Right ventricle myocardium superior (tissue), 1 donor: ENCODE data around the gene HLA-DQA1. TPM values are rescaled to one million over a fixed set of nuclear protein-coding genes. Genes with fewer than 3 reads are reported as not detected.
"Not testable (repeated sequence)": the region's sequence is repeated elsewhere in the genome, so short reads cannot be mapped to it uniquely, and the experiment has no call there.

Experiments
- ATAC-seq: fragments of 200-7000 bp; cut with Tn5 transposase; one replicate; pipeline ENCODE4 v1.9.1; 2020; ENCODE audit warnings: mild to moderate bottlenecking; ENCODE audit not compliant: poor library complexity
- DNase-seq: peaks from one replicate; pipeline ENCODE4 v3.0.0-alpha.2; 2020
- intact Hi-C: fragments of 100-400 bp; cut with DNase I; formaldehyde crosslinking; loops from one replicate; pipeline ENCODE4 v1.11.2; 2022
- long read RNA-seq: library from polyadenylated mRNA; unstranded; transcript quantifications from one replicate; pipeline ENCODE4 v2.0.0, GENCODE V29; 2021
- total RNA-seq: library from RNA; stranded (reverse); fragmentation: NEBNext Ultra II Directional; extraction: Animal tissue kit (Norgen Biotek cat#: 25700); gene quantifications from one replicate; pipeline ENCODE4 v1.2.1, GENCODE V29; 2021
- donor health status: DM: no; HTN: yes; CAD: no; lungs with severe emphysema.

HLA-DQA1 gene
- 5.5 TPM for total RNA-seq
- long read RNA-seq, partial matches to known transcripts = 0 of 1 reads
- long read RNA-seq, other reads (novel, unspliced or antisense) = 1 of 1 reads

DNA sequence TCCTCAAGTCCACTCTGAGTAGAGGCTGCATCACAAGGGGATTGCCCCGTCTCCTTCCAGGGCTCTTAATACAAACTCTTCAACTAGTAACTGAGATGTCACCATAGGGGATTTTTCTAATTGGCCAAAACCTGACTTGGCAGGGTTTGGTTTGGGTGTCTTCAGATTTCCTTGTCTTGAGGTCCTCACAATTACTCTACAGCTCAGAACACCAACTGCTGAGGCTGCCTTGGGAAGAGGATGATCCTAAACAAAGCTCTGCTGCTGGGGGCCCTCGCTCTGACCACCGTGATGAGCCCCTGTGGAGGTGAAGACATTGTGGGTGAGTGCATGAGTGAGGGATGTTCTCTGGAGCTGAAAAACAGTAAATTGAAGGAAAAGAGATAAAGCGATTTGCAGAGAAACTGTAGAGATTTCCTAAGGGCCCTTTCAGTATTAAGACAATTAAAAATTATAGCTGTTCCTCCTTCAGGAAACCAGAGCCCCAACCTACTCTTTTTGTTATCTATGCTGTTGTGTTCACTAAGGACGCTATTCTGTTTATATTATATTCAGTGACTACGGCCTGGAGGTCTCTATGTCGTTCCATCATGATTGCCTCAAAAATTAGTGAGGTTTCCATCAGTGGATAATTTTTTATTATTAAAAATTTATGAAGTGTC is at the start of gene HLA-DQA1:
Gene HLA-DQA1, plus strand, starts transcription at position 188 of the 662 bp plus-strand sequence. Its CDS starts 53 bp downstream, at position 241.
- DNase-seq (no peak), ATAC-seq (peak; percentile 27)
- intact Hi-C loops = no loop called here

DNA sequence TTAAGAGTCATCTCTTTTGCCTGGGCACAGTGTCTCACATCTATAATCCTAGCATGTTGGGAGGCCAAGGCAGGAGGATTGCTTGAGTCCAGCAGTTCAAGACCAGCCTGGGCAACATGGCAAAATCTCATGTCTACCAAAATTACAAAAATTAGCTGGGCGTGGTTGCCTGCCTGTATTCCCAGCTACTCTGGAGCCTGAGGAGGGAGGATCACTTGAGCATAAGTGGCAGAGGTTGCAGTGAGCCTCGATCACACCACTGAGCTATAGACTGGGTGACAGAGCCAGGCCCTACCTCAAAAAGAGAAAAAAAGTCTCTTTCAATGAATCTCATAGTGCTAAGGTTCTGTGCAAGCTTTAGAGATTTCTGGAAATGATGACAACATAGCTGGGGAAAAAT is 49.0 kb upstream of the HLA-DQA1 start:
- DNase-seq (no peak), ATAC-seq (no peak)
- intact Hi-C loops = no loop called here

DNA sequence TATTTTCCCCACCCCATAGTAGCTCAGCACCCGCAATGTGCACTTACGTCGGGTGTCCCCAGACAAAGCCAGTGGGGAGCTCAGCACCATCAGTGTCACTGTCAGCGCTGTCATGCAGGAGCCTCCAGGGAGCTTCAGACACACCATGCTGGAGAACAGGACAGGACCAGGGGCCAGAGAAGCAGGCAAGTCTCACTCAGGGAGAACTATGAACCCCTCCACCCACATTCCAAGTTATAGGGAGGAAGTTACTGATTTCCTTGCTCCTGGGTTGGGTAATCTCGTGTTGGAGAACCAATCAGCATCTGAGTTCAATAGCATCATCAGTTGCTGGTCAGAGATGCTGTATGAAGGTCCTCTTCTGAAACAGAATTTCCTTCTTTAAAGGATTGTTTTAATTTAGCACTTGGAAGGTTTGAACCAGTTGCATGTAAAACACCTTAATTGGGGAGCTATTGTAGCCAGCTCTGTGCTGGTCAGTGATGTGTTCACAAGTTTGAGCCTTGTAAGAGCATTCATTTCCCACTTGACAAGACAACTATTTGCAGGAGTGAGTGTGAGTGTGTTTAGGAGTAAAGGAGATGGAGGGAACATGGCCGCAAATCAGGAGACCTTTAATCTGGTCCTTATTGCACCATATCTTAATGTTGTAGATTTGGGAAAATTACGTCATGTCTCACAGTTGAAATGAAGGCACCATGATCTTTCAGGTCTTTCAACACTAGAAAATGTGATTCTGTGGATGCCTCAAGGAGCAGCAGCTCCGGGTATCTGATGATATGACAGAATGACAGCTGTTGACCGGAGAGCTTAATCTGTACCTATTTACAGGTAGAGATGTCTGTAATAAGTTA is 47.4 kb upstream of the HLA-DQA1 start, which contains the start of gene HLA-DRB1:
Gene HLA-DRB1, minus strand, starts transcription at position 253 of the 854 bp plus-strand sequence. Its CDS starts 106 bp downstream, at position 147.
- ATAC-seq = peak; percentile 92
- intact Hi-C loops = no loop called here
- peak; percentile 20 for DNase-seq

DNA sequence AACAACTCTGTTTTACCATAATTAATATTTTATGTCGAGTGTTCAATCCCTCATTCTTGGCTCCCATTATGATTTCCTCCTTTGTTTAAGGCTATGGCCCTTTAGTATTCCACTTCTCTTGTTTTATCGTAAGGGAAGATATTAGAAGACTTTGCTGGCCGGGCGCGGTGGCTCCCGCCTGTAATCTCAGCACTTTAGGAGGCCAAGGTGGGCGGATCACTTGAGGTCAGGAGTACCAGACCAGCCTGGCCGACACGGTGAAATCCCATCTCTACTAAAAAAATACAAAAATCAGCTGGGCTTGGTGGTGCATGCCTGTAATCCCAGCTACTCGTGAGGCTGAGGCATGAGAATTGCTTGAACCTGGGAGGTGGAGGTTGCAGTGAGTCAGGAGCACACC is 46.5 kb upstream of the HLA-DQA1 start:
- DNase-seq, intact Hi-C loops, ATAC-seq: not testable (repeated sequence)

DNA sequence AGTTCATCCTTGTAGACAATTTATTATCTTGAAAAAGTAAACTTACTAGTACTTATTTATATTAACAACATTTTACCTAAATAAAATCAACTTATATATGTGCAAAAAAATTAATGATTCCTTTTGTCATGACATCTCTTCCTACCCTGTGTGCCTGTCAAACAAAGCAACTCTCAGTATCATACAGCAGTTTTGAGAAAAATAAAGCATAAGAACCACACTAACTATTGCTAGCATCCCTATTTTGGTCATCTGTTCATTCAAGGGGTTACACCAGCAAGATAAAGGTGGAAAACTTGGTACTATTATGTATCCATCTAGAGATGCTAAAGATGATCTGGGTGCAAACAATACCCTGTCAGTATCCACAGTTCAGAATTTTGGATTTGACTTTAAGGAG is 40.2 kb upstream of the HLA-DQA1 start:
- intact Hi-C loops = no loop called here
- no peak for ATAC-seq
- DNase-seq = no peak

DNA sequence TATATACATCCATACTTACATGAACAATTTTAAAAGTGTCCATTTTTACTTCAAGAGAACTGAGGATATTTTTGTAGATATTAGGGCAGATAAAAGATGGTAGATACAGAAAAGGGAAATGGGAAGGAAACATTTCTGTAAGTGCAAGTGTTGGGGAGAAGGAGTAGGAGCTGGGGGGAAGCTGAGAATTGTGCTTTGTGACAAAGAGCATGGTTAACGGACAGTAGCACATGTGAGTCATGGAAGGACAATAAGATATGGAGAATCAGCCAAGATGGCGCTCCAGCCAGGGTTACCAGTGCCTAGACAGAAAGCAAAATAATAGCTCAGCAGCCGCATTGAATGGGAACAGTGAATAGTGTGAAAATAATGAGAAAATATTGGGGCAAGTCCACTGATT is 34.8 kb upstream of the HLA-DQA1 start:
- ATAC-seq (no peak), DNase-seq (no peak)
- intact Hi-C loops = no loop called here

DNA sequence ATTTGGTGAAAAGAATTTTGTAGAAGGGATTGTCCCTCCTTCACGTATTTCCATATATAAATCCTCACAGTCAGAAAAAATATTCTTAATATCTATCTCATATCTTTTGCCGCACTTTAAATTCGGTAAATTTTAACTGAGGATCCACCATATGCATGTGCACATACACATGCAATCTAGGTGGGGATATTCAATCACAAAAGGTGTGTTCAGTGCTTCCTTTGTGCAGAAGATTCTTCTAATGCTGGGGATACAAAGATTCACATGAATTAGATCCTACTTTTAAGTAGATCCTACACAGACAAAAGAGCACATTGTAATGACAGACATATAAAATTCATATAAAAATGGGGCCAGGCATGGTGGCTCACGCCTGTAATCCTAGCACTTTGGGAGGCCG is 34.0 kb upstream of the HLA-DQA1 start:
- intact Hi-C loops = no loop called here
- no peak for DNase-seq
- ATAC-seq = no peak

DNA sequence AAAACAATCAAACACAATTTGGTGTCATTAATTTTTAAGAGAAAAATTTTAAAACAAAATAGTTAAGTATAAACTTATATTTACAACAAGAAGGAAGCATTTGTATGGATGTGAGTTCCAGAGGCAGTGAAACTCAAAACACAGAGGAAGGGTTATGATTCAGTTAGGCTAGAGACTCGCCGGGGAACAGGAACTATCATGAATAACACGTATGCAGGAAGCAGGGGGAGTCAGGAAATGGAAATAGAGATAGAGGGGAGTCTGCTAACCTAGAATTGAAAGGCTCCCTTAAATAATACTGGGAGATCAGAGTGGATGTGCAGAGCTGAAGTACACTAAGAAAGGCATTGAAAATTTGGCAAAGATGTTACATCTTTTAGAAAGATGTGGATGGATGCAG is 33.3 kb upstream of the HLA-DQA1 start:
- no peak for DNase-seq
- peak; percentile 39 for ATAC-seq
- intact Hi-C loops = no loop called here

DNA sequence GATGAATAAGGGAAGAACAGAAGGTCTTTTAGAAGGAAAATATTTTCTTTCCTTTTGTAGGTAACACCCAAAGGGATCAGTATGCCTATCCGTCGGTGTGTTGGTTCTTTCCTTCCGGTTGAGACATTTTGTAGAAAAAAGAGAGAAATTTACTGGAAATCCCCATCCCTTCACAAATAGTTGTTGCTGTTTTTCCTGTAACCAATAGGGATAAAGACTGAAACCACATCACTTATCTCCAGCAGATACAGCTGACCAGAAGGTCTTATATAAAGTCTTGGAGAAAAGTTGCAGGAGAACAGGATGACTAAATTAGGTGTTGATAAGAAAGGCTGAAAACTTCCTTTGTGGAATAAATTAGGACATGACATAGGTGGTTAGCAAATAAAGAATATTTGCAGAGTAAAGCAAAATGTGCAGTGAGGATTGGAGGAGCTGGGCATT is 32.8 kb upstream of the HLA-DQA1 start:
- ATAC-seq (peak; percentile 60), DNase-seq (no peak)
- intact Hi-C loops = no loop called here

DNA sequence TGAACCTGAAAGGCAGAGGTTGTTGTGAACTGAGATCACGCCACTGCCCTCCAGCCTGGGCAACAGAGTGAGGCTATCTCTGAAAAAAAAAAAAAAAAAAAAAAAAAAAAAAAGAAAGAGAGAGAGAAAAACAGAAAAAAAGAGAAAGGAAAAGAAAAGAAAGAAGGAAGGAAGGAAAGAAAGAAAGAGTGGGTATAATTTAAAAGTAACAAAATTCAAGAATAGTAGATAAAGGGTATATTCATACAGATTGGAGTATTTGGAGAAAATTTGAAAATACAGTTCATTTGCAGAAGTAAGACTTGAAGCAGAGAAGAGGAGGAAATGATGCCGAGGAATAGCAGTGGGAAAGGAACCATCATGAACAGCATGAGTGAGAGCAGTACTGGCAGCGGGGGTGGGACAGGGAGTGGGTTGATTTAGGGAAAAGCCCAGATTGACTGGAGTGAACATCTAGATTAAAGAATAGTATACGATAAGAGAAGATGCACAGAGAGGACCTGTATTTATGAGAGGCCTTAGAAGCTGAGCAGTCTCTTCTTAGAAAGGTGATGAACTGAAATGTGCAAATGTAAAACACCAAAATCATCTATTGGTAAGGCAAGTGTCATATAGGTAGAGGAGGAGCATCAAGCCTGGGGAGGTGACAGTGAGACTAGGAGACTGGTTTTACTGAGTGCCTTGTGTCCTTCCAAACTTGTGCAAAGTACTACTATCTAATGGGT is 29.8 kb upstream of the HLA-DQA1 start:
- DNase-seq = peak; percentile 25
- no peak for ATAC-seq
- intact Hi-C loops = no loop called here

DNA sequence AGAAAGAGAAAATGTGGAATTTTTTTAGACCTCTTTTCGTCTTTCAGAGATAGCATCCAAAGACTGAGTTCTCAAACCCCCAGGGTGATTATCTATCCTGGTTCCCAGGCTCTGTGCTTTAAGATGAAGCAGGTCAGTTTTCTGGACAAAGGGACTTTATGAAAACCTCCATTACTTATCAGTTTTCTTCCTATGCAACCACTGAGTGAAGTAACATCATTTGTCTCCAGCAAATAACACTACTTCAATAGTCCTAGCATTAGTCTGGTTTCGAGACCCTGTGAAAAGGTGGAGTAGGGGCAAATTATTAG is 29.3 kb upstream of the HLA-DQA1 start:
- ATAC-seq (no peak), DNase-seq (no peak)
- intact Hi-C loops = no loop called here

DNA sequence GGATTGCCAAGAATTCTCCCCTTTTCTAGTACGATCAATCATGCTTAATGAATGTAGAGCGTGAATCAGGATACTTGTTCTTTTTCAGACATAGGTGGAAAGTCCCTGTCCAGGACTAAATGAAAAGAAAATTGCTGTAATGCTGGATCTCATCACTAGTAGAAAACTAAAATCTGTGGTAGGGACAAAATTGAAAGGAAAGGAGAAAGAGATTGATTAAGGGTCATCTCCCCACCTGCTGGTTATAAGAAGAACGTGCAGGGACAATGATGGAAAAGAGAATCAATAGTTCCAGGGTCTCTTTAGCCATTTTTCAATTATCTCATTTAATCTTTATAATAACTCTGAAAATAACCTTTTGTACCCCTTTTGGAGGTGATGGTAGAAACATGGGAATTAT is 28.8 kb upstream of the HLA-DQA1 start:
- intact Hi-C loops = no loop called here
- ATAC-seq (no peak), DNase-seq (no peak)

DNA sequence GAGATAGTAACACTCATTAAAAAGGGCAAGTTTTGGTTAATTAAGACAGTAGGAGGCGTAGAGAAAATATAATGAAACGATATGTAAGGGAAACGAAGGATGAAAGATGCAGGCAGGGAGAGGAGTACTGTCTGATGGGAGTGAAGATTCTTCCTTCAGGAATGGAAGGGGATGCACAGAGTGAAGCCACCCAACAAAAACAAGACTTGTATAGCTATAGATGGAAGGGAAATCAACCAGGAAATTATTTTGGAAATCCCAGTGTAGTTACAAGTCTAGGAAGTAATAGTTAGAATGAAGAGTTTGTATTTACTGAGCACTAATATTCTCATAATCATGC is 27.8 kb upstream of the HLA-DQA1 start:
- no peak for DNase-seq
- ATAC-seq = no peak
- intact Hi-C loops = no loop called here

DNA sequence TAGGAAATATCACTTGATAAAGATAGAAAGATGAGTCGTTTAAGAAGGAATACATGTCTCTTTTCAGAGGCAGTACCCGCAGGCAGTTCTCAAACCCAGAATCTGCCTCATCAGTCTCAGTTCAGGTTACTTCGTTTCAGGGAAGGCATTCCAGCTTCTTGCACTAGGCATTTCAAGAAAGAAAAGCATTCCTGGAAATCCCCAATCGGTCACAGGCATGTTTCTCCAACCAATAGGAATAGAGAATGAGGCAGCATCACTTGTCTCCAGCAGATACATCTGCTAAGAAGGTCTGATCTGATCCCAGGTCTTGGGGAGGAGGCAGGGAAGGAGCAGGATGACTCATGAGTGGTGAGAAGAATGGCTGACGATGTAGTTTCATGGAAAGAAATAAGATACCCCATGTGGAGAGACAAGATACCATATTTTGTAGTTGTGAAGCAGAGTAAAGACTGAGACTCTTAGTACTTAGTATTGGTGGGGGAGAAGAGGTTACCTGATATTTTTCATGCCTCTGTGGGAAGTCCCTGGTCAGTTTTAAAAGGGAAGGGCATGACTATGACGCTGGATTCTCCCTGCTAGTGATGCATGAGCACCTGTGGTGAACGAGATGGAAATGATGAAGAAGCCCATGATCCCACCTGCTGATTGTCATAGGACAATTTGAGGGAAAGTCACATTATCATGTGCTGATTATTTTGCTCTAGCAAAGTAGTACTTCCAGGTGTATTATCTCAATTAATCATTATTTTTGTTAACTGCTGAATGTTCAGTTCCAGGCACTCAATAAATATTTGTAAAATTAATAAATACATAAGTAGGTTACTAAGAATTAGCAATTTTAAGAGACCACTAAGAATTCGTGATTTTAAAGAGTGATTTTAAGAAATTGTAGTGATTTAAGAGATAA is 27.2 kb upstream of the HLA-DQA1 start:
- intact Hi-C loops = no loop called here
- ATAC-seq = peak; percentile 90
- no peak for DNase-seq

DNA sequence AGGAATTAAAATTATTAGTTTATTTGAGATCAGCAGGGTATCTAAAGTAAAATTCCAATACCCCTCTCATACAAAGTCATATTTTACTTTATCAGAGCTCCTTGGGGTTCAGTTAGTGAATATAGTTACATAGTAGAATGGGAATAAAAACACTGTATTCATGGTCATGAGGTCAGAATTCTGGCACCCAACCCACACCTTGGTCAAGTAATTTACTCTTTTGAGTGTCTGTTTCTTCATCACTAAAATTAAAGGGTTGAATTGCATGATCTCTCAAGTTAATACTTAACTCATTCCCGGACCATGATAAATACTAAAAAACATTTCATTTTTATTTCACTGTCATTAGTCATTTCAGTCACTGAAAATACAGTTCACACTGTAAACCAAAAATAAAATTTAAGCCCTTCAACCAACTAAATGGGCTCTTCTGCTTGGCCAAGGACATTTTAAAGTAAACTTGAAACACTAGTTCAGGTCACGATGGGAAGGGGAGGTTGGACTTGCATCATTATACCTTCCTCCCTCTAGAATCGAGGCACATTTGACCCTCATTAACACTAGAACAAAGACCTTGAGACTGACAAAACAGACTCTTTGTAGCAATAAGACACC is 26.4 kb upstream of the HLA-DQA1 start:
- ATAC-seq = no peak
- intact Hi-C loops = no loop called here
- DNase-seq = no peak

DNA sequence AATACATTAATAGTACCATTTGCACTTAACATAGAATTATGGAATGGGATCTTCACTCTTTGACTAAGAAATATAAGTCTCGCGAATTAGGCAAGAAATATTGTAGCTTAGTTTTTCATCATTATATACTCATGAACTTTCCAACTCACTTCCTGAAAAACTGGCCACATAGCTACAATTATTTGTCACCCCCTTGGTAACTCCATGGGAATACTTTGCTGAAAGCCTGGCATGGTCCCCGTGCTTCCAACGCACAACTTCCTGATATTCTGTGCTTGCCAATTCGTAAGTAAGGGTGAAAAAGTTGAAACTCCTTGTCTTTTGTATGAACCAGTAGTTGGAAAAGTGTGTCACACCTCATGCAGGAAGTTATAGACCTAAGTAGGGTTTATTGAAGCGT is 23.7 kb upstream of the HLA-DQA1 start:
- DNase-seq = no peak
- no peak for ATAC-seq
- intact Hi-C loops = no loop called here

DNA sequence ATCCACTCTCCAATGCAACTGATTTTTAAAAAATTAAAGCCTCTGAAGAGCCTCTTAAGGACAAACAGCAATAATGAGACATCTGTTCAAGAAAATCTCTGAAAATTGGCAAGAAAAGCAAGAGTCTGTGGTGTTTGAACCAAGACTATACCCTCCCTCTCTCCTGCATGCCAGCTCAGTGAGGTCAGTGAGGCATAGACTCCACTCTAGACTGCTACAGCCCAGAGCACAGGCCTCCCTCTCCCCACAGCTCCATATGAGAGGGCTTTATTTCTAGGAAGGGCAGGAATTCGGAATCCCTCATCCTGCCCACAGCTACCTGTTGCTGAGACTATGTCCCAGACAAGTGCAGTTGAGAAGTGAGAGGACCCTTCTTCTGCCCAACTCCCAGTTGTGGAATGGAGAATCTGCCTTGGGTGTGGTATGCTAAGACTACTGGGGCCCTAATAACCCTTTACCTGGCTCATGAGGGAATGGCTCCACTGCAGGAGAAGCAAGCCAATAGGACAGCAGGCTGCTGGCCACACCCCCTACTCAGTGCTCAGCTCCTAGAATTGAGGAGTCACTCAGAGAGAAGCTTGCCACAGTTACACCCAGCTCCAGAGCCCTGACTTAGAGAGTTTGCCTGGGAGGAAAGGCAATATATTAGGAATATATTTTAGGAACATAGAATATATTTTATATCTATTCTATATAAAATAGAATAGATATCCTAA is 22.7 kb upstream of the HLA-DQA1 start:
- intact Hi-C loops = no loop called here
- ATAC-seq (no peak), DNase-seq (no peak)
